ENCODE measurements around the gene ANO1.

The ANO1 gene

GRCh38 chr11:70060611-70061293 lies 17.4 kb upstream of the ANO1 start:
- no peak for TF ChIP-seq CTCF (IDR thresholded peaks at IDR 0.05)

GRCh38 chr11:70061734-70062133 lies 16.4 kb upstream of the ANO1 start:
- no peak for TF ChIP-seq CTCF (IDR thresholded peaks at IDR 0.05)

GRCh38 chr11:70063121-70063520 lies 15.0 kb upstream of the ANO1 start:
- no peak for TF ChIP-seq CTCF (IDR thresholded peaks at IDR 0.05)

- TF ChIP-seq CTCF (IDR thresholded peaks at IDR 0.05): no peak
Measured at GRCh38 chr11:70063555-70063954, 14.6 kb upstream of the ANO1 start.

GRCh38 chr11:70064008-70064725 lies 13.9 kb upstream of the ANO1 start:
- TF ChIP-seq CTCF (IDR thresholded peaks at IDR 0.05): no peak

- no peak for TF ChIP-seq CTCF (IDR thresholded peaks at IDR 0.05)
Measured at GRCh38 chr11:70064726-70065317, 13.3 kb upstream of the ANO1 start.

GRCh38 chr11:70065318-70066135 lies 12.6 kb upstream of the ANO1 start:
- TF ChIP-seq CTCF (IDR thresholded peaks at IDR 0.05): no peak
